Measurements from ENCODE around the gene ERVFRD-1. TPM values are rescaled to one million over a fixed set of nuclear protein-coding genes. Genes with fewer than 3 reads are reported as not detected.

ERVFRD-1 gene
- total and polyA plus RNA-seq, 2 of the 13 experiments (the other 11 are each of a cell fraction or from before 2014, with no cell fraction given) = not detected

DNA sequence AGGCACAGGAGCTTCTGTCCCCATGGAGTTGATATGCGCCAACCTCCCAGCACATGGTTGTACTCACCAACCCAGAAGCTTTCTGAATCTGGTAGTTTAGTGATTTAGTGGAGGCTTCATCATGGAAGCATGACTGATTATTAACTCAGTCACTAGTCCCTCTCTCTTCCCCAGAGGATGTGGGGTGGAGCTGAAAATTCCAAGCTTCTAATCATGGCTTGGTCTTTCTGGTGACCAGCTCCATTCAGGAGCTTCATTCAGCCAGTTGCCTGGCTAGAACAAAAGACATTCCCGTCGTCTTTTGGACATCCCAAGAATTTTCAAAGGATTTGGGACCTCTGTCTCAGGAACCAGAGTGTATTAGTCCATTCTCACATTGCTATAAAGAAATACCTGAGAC, 31.2 kb downstream of the ERVFRD-1 start:
- FAIRE-seq = no peak
- no peaks in the 10 kb centered on the region; a peak in 1 of 5 replicates for H3K27me3 ChIP-seq (ENCODE audit: control insufficient read depth in 1 of 2, insufficient read depth in 2 of 2, low read length in 2 of 2)
- peaks cover 12% of the 10 kb centered on the region for H3K4me1 ChIP-seq (ENCODE audit: insufficient read depth, low read length)
- no peaks in the 10 kb centered on the region for H3K9me3 ChIP-seq (ENCODE audit: low read length)
- H3K79me2 ChIP-seq (ENCODE audit: insufficient read depth, low read length) = no peaks in the 10 kb centered on the region
- H4K20me1 ChIP-seq (ENCODE audit: insufficient read depth, low read length) = no peaks in the 10 kb centered on the region
- in situ Hi-C loops (cut with HindIII; ENCODE audit: extremely low pct_ligation_motif_present, low pct_unique_long_range_greater_than_20kb) = no loop called here
- intact Hi-C loops (cut with micrococcal nuclease; ENCODE audit: unreplicated experiment) = no loop called here
- no peak overlapping the region for H3K4me3 ChIP-seq (replicated peaks in 1 of 3; ENCODE audit: insufficient read depth in 1 of 3, low read depth in 2 of 3, low read length in 3 of 3)
- H2AFZ ChIP-seq (ENCODE audit: low read length) = no peak overlapping the region
- ChIA-PET CTCF (ENCODE audit: low intra/inter-chr PET ratio, low total read pairs) (no interaction called here), POLR2A (interaction anchor here (0.7 kb wide), 1 partner anchor 13 kb away, joined by 4 read pairs; the partner anchor contains the start of gene SMIM13)
- H3K4me2 ChIP-seq (ENCODE audit: low read depth, low read length) = no peak overlapping the region
- WGBS (ENCODE audit: low lambda C conversion rate) = 33% methylated on average over 3 of the region's 3 CpGs
- ATAC-seq = peak; percentile 64
- no peak overlapping the region for H3K27ac ChIP-seq (ENCODE audit: extremely low read length, insufficient read depth, low read length)
- DNase-seq (ENCODE audit: low spot score) = no peak
- H3K36me3 ChIP-seq (replicated peaks in 1 of 2; ENCODE audit: control insufficient read depth in 1 of 2, insufficient read depth in 2 of 2, low read length in 2 of 2) = no peaks in the 10 kb centered on the region
- H3K9ac ChIP-seq (ENCODE audit: insufficient read depth, low read depth, low read length) = no peak overlapping the region
- no peak for TF ChIP-seq MEIS1 (CRISPR knock-in tag; IDR thresholded peaks at IDR 0.05; ENCODE audit: borderline replicate concordance)
- TF ChIP-seq ZNF773 (CRISPR knock-in tag; IDR thresholded peaks at IDR 0.05; ENCODE audit: borderline replicate concordance) = no peak
- TF ChIP-seq KLF9 (CRISPR knock-in tag; IDR thresholded peaks at IDR 0.05; ENCODE audit: low read depth) = no peak
- TF ChIP-seq SP2 (CRISPR knock-in tag; IDR thresholded peaks at IDR 0.05) = no peak
- TF ChIP-seq ZNF768 (CRISPR knock-in tag; IDR thresholded peaks at IDR 0.05) = no peak
- no TSS peak for BruUV-seq (replicated peaks)

DNA sequence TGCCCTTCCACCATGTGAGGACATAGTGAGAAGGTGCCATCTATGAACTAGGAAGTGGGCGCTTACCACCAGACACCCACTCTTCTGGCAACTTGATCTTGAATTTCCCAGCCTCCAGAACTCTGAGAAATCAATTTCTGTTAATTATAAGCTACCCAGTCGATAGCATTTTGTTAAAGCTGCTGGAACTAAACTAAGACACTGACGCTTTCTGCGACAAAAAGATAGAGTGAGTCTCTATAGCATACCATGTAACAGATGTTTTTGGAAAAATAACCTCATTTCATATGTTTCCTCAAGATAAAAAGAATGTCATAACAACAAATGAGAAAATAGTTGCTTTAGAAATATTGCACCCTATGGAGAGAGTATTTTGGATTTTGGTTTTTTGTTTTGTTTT, 33.3 kb downstream of the ERVFRD-1 start:
- H3K27me3 ChIP-seq (ENCODE audit: control insufficient read depth in 1 of 2, insufficient read depth in 2 of 2, low read length in 2 of 2) = no peaks in the 10 kb centered on the region
- in situ Hi-C loops (cut with HindIII; ENCODE audit: extremely low pct_ligation_motif_present, low pct_unique_long_range_greater_than_20kb) (no loop called here), intact Hi-C loops (cut with micrococcal nuclease; ENCODE audit: unreplicated experiment) (no loop called here)
- 64% methylated on average over 4 of the region's 4 CpGs for WGBS (ENCODE audit: low lambda C conversion rate)
- POLR2A ChIA-PET = no interaction called here
- no peak overlapping the region for H3K4me3 ChIP-seq (replicated peaks in 1 of 3; ENCODE audit: insufficient read depth in 1 of 3, low read depth in 2 of 3, low read length in 3 of 3)
- no peak for FAIRE-seq
- no peak overlapping the region for H3K4me2 ChIP-seq (ENCODE audit: low read depth, low read length)
- no peaks in the 10 kb centered on the region for H3K79me2 ChIP-seq (ENCODE audit: insufficient read depth, low read length)
- H2AFZ ChIP-seq (ENCODE audit: low read length) = no peak overlapping the region
- H3K9ac ChIP-seq (ENCODE audit: insufficient read depth, low read depth, low read length) = no peak overlapping the region
- BruUV-seq (replicated peaks) = no TSS peak
- peaks cover 12% of the 10 kb centered on the region for H3K4me1 ChIP-seq (ENCODE audit: insufficient read depth, low read length)
- no peaks in the 10 kb centered on the region for H4K20me1 ChIP-seq (ENCODE audit: insufficient read depth, low read length)
- no peaks in the 10 kb centered on the region for H3K36me3 ChIP-seq (replicated peaks in 1 of 2; ENCODE audit: control insufficient read depth in 1 of 2, insufficient read depth in 2 of 2, low read length in 2 of 2)
- H3K9me3 ChIP-seq (ENCODE audit: low read length) = no peaks in the 10 kb centered on the region
- no peak for DNase-seq (ENCODE audit: low spot score)
- TF ChIP-seq KAT2B (IDR thresholded peaks at IDR 0.05; ENCODE audit: borderline replicate concordance, low read depth, low read length) (peak; percentile 46; the same call in 1 of the 2 replicates), SP2 (CRISPR knock-in tag; IDR thresholded peaks at IDR 0.05) (no peak)
- CTCF ChIA-PET (ENCODE audit: low intra/inter-chr PET ratio, low total read pairs) = no interaction called here
- ATAC-seq = no peak
- no peak overlapping the region for H3K27ac ChIP-seq (ENCODE audit: extremely low read length, insufficient read depth, low read length)

Measured in HepG2 (cell line).